Stimulated activated CD4-positive, alpha-beta T cell treated with anti-CD3 and anti-CD28 coated beads, Interleukin-4, amount 100 ng/mL, for 48 hours (primary cell): ENCODE measurements around the gene PRKG1.
"Not testable (repeated sequence)": the region's sequence is repeated elsewhere in the genome, so short reads cannot be mapped to it uniquely, and the experiment has no call there.

Source experiments
- DNase-seq, 2 donors: peaks; one replicate each; pipeline ENCODE4 v3.0.0-alpha.2; 2020; ENCODE audit warnings: low read depth in 2 of 2

Gene PRKG1

DNA sequence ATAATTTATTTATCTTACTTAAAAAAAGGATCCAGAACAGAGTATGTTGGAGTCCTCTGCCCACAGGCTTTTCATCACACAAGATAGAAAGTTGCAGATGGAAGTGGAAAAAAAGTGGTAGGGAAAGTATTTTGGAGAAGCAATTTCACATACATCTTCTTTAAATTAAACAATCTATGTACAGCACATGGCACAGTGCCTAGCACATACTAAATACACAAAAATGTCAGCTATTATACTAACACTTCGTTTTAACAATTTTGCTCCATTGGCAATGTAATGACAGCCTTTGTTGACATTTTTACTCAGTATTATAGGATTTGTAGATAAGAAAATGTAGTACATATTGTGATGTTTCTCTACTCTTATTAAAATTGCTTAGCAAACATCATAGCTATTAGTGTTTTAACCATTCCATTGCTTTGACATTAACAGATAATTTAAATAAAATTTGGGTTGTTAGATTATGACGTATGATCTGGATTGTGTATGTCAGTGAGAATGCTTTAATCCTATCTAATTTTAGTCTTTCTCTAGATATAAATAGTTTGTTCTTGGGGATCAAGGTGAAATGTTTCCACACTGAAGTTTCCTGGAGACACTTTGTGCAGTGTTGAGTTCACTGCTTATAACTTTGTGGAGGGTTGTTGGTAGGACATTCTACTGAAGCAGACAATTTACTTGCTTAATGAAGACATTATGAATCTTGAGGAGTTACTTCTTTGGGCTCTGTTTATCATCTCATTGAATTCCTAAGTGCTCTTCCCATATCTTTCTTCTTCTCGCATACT lies 1037.0 kb downstream of the PRKG1 start:
- DNase-seq = no peak

DNA sequence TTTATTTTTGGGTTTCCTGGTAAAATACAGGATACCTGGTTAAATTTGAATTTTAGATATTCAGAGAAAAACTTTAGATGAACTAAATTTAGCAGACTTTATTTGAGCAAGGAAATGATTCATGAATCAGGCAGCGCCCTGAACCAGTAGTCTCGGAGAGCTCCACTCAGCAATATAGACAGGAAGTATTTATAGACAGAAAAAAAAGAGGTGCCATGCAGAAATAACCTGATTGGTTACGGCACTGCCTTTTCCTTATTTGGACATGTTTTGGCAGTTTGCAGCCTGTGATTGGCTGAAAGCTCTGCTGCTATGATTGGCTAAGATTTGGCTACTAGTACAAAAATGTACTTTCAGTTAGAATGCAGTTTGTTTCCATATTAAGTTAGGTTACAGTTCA lies 1041.5 kb downstream of the PRKG1 start:
- DNase-seq = no peak

DNA sequence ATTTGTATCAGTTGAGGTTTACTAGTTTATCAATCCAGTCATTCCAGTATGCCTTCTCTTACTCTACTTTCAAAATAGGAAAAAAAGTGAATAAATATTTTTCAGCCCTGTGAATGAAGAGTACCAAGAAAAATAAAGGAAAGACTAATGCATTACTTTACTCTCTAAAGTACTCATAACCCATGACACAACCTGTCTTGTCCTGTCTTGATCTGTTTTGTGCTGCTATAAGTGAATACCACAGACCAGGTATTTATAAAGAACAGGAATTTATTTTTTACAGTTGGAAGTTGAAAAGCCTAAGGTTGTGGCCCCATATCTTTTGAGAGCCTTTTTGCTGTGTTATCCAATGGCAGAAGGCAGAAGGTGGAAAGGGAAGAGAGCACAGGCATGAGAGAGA lies 1045.2 kb downstream of the PRKG1 start:
- no peak for DNase-seq

DNA sequence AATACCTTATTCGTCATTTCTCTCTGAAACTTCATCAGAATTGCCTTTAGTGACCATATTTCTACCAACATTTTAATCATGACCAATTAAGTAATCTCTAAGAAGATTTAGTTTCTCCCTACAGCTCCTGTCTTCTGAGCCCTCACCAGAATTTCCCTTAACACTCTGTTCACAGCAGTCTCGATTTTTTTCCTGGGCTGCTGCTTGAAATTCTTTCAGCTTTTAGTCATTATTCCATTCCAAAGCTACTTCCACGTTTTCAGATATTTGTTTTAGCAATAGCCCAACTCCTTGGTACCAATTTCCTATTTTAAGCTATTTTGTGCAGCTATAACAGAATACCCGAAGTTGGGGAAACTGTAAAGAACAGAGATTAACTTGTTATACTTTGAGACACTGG lies 1047.4 kb downstream of the PRKG1 start:
- DNase-seq = no peak

DNA sequence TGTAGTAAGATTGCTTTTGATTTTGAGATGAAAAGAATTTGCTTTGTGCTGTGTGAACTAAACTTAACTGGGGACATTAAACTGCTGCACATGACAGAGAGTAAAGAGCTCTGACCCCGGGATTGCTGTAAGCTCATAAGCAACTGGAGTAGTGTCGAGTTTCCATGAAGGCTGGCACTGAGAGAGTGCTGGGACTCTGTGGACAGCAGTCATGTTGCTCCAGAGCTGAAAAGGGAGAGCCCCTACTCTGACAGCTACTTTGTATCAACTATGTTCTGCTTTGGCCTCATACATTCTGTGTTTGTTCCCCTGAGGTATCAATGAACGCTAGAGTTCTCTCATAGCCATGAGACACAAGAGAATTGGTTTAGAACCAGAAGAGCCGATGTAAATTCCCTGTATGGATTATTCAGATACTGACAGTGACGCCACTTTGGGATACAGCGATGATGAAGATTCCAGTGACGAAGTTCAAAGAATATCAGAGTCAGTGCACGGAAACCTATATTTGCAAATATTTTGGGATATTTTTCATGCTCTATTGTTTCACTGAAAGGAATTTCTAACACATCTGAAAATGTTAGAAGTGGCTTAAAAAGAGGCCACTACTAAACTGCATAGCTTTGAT lies 1053.9 kb downstream of the PRKG1 start:
- DNase-seq = no peak

DNA sequence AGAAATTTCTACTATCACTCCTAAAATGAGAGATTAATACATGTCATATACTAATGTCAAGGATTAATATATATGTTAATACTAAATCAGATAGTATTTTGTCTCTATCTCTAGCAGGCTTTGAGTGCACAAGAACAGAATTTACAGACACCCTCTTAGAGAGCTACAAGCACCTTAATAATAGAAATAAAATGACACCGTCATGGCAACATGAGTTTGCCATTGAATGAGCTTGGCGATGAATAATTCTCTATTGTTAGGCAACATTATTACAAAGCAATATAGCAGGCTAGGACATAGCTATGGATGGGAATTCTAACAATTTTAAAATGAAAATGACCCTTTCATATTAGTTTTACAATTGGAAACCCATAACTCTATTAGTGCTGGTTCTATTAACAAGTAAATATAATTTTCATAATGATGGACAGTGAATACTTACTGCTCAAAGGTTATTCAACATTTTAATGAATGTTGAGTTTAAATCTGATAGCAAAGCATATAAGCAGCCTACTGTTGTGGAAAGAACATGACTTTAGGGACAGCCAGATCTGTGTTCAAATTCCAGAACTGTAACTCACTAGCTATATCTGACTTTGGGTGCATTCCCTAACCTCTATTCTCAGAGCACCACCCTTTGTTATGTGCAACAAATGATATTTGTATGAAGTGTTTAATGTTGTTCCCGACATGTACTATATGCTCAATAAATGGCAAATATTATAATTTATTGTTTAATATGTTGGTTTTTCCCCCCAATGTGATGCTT lies 1055.3 kb downstream of the PRKG1 start:
- no peak for DNase-seq

DNA sequence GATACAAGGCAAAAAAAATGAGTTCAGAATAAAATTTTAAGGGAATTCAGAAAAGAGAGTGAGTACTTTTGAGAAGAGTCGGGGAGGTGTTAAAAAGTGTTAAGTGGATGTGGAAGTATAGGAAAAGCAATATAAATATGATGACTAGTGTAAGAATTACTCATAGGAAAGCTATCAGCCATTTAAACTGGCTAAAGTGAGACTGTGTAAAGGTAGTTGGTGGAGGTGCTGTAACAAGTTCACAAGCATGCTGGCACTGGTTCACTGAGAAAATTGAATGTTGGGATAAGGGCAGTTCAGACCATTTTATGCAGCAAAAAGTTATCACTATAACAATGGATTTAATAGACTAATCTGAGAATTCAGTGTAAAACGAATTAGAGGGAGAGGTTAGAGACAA lies 1060.8 kb downstream of the PRKG1 start:
- DNase-seq = no peak

DNA sequence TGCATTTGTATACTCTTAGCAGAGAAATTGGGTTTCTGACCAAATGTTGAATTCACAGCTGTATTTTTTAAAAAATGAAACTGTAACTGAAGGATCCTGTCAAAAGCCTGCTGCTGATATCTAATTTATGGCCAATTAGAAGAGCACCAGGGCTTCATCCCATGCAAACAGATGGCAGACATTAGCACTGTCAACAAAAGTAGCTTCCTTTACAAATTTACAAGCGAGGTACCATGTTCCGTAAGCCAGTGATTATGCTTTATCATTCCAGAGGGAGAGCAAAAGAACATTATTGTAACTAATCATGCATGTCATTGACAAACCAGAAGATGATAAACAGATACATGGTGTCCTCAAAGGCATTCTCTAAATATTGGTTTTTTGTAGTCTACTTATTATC lies 1062.6 kb downstream of the PRKG1 start:
- no peak for DNase-seq

DNA sequence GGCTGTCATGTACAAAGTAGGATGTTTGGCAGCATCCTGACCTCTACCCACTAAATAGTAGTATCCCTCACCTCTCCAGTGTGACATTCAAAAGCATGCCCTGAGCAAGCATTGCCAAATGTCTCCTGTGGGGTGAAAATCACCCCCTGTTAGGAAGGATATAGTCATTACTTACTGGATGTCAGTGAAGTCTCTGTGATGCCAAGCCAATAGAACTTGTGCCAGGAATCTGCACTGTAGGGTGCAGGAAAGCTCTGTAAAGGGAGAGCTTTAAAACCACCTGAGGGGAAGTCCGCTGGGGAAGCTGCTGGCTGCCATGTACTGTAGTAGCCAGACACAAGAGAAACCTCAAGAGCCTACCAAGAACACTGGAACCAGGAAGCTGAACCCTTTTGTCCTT lies 1069.1 kb downstream of the PRKG1 start:
- no peak for DNase-seq

DNA sequence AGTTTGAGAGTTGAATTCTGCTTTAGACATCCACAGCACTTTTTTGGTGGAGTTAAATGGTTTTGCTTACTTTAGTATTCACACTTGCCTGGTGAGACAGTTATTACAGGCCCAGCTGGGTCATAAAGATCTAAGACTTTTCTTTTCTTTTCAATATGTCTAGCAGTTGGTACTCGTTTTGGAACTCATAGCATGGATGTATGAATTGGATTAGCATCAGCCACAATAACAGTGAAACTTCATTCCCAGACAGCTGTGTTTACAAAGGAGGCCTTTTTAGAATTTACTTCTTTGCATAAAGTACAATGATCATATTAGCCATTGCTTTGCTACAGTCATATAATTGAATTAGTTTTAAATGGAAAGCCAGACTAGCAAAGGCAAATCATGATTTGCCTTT lies 1071.3 kb downstream of the PRKG1 start:
- no peak for DNase-seq

DNA sequence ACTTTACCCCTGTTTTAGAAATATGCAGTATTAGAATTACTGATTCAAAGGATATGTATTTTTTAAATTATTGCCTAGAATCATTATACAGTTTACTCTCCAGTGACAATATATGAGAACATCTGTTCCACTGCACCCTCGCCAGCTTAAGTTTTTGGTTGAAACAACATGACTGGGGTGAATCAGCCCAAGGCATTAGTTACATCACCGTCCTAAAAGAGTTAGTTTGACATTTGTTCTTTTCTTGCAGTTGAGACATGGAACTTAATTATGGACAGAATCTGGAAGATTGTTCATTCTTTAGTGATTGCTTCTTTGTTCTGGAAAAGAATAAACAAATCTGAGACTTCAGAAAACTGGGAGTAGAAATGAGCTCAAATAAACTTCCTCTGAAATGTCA lies 1072.5 kb downstream of the PRKG1 start:
- no peak for DNase-seq

DNA sequence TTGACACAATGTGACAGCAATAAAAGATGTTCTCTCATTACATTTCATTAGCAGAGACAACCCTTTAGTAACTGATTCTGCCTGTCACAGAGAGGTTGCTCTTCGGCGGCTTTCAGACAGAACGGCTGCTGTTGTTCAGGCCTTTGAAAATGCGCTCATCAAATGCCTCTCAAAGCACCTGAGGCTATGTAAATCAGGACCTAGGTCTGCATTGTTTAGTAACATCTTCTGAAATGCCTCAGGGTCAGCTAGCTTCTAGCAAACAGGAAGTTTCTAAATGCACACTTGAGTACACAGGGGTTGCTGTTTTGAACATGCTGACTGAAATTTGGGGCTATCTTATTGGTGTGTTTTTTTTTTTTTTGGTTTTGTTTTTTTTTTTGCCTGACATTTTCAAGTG lies 1096.5 kb downstream of the PRKG1 start:
- no peak for DNase-seq

DNA sequence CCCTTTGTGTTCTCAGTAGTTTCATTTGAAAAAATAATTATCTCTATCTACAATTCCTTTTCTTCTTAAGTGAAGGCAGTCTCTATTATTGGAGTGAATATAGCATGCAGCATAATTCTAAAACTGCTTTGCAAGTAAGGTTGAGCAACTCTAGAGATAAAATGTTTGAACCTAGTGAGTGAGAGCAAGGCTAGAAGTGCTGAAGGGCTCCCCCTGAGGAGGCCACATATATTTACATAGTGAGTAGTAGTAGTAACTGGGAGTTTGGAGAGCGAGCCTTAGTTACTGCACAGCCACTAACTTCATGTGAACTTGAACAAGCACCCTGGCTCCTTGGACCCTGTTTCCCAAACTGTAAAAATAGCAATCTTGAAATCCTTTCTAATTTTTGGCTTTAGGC lies 1098.3 kb downstream of the PRKG1 start:
- DNase-seq = no peak

DNA sequence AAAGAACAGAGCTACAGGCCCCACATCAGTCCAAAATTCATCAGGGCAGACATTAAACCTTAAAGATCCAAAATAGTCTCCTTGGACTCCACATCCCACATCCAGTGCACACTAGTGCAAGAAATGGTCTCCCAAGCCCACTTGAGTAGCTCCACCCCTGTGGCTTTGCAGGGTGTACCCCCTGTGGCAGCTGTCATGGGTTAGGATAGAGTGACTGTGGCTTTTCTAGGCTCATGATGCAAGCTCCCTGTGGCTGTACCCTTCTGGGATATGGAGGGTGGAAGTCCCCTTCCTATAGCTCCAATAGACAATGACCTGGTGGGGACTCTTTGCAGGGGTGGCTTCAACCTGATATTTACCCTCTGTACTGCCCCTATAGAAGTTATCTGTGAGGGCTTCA lies 1111.0 kb downstream of the PRKG1 start:
- DNase-seq = no peak

DNA sequence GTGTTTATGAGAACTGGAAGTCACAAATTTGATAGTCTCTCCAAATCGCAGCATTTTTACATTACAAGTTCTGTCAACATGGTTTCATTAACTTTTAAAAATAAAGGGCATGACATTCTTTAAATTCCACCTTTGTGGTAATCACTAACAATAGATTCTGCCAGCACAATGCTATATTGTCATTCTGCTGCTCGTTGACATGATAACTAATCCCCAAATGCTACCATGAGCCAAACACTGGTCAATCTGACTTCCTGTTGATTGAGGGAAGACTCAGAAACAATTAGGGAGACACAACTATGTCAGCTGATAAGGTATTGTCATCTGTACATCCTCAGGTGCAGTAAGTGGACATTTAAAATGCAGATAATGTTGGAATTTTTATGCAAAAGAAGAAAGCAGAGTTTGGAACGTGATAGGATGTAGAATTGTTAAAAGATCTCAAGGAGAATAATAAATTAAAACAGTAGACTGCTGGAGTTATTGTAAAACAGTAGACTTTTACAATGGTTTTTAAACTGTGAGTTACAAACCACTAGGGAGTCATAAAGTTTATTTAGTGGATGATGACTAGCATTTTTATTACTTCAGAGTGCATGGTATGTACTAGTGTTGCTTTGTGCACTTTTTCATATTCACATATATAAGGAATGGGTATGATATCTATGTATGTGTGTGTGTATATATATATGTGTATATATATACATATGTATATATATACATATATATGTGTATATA lies 1113.4 kb downstream of the PRKG1 start:
- DNase-seq = no peak

DNA sequence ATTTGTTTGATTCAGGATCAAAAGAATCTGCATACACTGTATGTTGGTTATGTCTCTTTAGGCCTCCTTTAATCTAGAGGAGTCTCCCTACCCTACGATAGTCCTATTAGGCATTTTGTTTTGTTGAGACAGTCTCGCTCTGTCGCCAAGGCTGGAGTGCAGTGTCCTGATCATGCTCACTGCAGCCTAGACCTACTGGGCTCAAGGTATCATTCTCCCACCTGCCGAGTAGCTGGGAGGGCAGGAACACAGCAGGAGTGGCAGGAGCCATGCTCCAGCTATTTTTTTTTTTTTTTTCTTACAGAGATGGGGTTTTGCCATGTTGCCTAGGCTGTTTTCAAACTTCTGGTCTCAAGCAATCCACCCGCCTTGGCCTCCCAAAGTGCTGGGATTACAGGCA lies 1116.8 kb downstream of the PRKG1 start:
- DNase-seq = no peak

DNA sequence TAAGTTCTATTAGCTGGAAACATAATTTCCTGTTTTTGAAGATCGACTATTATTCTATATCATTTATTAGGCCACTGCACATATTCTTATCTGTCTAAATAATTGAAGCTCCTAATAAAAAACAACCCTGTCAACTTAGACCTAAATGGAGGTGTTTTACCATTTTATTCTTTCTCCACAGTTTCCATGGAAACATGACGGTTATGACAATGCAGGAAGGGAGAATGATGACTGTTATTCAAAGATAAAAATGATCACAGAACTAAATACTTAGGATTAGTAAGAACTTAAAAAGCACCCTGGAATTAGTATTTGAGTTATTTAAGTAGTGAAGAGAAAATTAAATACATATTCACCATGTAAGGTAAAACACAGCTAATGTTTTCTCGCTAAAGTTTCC lies 1119.9 kb downstream of the PRKG1 start:
- DNase-seq = no peak

DNA sequence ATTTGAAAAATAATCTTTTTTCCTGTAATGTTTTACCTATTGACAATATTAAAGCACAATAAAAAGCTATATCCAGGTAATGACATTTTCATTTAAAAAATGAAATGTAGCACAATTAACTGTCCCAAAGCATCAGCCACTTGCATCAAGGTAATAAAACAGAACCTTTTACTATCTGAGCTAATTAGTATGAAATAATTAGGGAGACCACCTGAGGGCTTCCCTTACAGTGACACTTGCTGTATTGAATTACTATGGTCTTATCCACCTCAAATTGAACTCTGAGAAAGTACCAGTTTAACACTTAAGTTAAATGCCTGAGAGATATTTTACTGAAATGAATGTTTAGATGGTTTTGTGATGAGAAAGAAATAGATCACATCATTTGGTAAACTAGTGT lies 1120.4 kb downstream of the PRKG1 start:
- no peak for DNase-seq

DNA sequence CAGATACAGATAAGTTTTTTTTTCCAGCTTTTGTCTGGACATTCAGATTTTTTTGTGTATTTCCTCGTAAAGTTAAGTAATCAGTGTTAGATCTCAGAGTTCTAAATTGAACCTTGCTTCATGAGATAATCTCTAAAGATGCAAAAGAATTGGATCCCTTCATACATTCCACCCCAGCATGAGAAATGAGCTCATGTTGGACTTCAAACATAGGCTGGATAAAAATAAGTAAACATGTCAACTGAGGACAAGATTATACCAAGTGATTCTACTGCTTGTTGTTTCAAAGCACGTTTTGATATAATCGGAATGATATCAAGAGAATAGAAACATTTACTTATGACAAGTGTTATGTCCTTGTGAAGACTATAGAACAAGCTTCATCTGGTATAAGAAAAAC lies 1122.8 kb downstream of the PRKG1 start:
- no peak for DNase-seq

DNA sequence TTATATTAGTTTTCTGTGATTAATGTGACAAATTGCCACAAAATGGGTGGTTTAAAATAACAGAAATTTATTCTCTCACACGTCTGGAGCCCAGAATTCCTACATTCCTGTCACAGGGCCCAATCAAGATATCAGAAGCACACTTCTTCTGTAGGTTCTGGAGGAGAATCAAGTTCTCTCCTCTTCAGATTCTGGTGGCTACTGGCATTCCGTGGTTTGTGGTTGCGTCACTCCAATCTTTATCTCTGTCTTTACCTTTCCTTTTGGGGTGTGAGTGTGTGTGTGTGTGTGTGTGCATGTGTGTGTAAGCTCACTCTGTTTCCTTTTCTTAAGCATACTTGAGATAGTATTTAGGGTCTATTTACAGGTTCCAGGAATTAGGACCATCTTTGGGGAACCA lies 1124.3 kb downstream of the PRKG1 start:
- no peak for DNase-seq

DNA sequence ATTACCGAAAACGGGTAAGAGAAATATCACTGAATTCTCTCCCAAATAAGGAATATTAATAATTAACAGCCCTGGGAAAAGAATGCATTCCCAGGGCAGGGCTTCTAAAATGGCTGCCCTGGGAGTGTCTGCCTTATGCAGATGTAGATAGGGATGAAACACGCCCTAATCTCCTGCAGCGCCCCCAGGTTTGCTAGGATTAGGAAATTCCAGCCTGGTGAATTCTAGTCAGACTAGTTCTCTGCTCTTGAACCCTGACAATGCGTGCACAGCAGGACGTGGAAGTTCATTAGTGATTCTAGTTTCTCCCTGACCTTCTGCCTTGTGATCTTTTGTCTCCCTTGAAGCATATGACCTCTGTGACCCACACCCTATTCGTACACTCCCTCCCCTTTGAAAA lies 1130.6 kb downstream of the PRKG1 start:
- DNase-seq = not testable (repeated sequence)

DNA sequence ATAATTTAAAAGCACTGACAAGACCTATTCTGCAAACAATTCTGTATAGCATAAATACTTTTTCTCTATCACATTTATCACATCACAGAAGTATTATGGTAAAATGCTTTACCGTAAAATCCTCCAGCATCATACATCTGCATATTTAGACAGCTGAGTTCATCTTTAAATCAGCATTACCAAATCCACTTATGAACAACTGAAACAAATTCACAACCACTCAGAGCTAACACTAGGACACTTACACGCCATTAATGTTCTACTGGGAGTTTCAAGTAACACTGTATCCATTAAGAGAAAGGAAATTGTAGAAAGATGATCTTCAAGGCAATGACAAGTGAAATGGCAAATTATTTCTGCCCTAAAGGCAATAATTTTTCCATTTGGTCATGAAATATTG lies 1134.1 kb downstream of the PRKG1 start:
- no peak for DNase-seq
